Smooth muscle cell (in vitro differentiated cells): ENCODE results near the gene RSPH6A. TPM values are rescaled to one million over a fixed set of nuclear protein-coding genes. Genes with fewer than 3 reads are reported as not detected.

Source experiments
- DNase-seq: peaks from one replicate; lab custom pipeline; 2025; ENCODE audit not compliant: unreplicated experiment; lab: John Stamatoyannopoulos, UW
- H2AFZ ChIP-seq: fragments of 200-600 bp; sonication (generic); 2 replicates; pipeline ENCODE4 v1.6.0; 2016; ENCODE audit warnings: antibody characterized with exemption, low read depth, mild to moderate bottlenecking
- H3F3A ChIP-seq: fragments of 200-600 bp; sonication (generic); 2 replicates; pipeline ENCODE4 v1.6.0; 2017; ENCODE audit warnings: antibody characterized with exemption, low read depth
- H3K27ac ChIP-seq: fragments of 200-600 bp; sonication (generic); 2 replicates; pipeline ENCODE4 v1.5.1; 2016; ENCODE audit warnings: low read depth, mild to moderate bottlenecking
- H3K27me3 ChIP-seq: fragments of 200-600 bp; sonication (generic); 2 replicates; pipeline ENCODE4 v1.6.1; 2016; ENCODE audit warnings: low read depth, mild to moderate bottlenecking
- H3K36me3 ChIP-seq: fragments of 200-600 bp; sonication (generic); 2 replicates; pipeline ENCODE4 v1.5.1; 2016; ENCODE audit warnings: low read depth
- H3K4me1 ChIP-seq: fragments of 200-600 bp; sonication (generic); 2 replicates; pipeline ENCODE4 v1.5.1; 2016; ENCODE audit warnings: low read depth
- H3K4me2 ChIP-seq: fragments of 200-600 bp; sonication (generic); 2 replicates; pipeline ENCODE4 v1.6.0; 2016; ENCODE audit warnings: mild to moderate bottlenecking
- H3K4me3 ChIP-seq: fragments of 200-600 bp; sonication (generic); 2 replicates; pipeline ENCODE4 v1.5.1; 2016; ENCODE audit warnings: mild to moderate bottlenecking
- H3K79me2 ChIP-seq: fragments of 200-600 bp; sonication (generic); 2 replicates; pipeline ENCODE4 v1.6.0; 2016; ENCODE audit warnings: low read depth, mild to moderate bottlenecking
- H3K9ac ChIP-seq: fragments of 200-600 bp; sonication (generic); 2 replicates; pipeline ENCODE4 v1.6.0; 2016; ENCODE audit warnings: low read depth
- H3K9me3 ChIP-seq: fragments of 200-600 bp; sonication (generic); replicated peaks from 2 replicates; pipeline ENCODE4 v1.5.1; 2016; ENCODE audit warnings: low read depth
- H4K20me1 ChIP-seq: fragments of 200-600 bp; sonication (generic); 2 replicates; pipeline ENCODE4 v1.6.0; 2016; ENCODE audit warnings: low read depth
- CTCF ChIP-seq: fragments of 200-600 bp; sonication (generic); IDR thresholded peaks from 2 replicates; pipeline ENCODE4 v1.5.1; 2017; ENCODE audit warnings: borderline replicate concordance, mild to moderate bottlenecking, antibody characterized with exemption; ENCODE audit not compliant: insufficient read depth, poor library complexity, severe bottlenecking
- WGBS: methylation state at CpG from one replicate; pipeline ENCODE4 v1.1.7; 2016; ENCODE audit warnings: low lambda C conversion rate; 5-methylcytosine and 5-hydroxymethylcytosine counted together
- polyA plus RNA-seq: library from polyadenylated mRNA; unstranded; fragments of >200 nt; fragmentation: Nextera tagmentation; extraction: Ambion mirVana; gene quantifications from 2 replicates; pipeline ENCODE4 v1.2.1, GENCODE V29; 2016
- total RNA-seq: library from RNA; depleted of rRNA; stranded (reverse); fragments of >200 nt; gene quantifications from 2 replicates; pipeline ENCODE4 v1.2.3, GENCODE V29; 2014

RSPH6A gene
- total and polyA plus RNA-seq, 2 experiments from 2014 or later, result 0.15 TPM; not detected in 1

DNA sequence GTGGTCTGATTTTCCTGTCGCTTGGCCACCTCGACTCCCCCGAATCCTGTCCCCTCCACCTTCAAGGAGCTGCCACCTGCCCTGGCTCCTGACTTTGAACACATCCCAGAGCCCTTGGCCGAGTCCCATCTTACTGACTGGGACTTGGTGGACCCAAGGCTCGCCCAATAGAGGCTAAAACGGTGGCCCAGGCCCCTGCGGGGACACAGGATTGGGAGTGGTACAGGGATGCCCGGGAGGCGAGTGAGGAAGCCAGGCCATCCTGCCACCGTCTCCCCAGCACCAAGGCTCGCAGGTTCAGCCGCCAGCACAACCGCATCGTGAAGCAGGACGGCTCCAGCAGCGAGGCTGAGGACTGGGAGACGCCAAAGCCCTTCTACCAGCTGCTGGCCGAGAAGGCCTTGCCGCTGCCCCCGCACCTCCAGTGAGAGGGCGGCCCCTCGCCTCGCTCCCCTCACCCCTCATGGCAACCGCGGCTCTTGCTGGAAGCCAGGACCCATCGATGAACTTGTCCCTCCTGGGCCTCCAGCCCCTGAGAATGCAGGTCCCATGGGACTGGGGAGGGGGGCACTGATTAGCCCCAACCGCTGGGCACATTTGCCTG, 51.3 kb downstream of the RSPH6A start:
- DNase-seq, result no peak
- Histone ChIP-seq H3K79me2 (peaks cover 16% of the 10 kb centered on the region), H2AFZ (no peak overlapping the region), H3K27me3 (no peaks in the 10 kb centered on the region), H3F3A (no peaks in the 10 kb centered on the region), H3K9ac (no peak overlapping the region), H3K27ac (no peak overlapping the region), H3K4me1 (peaks cover 22% of the 10 kb centered on the region), H3K9me3 (no peaks in the 10 kb centered on the region), H3K4me2 (no peak overlapping the region), H3K36me3 (no peaks in the 10 kb centered on the region), H3K4me3 (no peak overlapping the region), H4K20me1 (no peaks in the 10 kb centered on the region)
- TF ChIP-seq CTCF, result no peak
- WGBS, result 77% methylated on average over 27 of the region's 27 CpGs

DNA sequence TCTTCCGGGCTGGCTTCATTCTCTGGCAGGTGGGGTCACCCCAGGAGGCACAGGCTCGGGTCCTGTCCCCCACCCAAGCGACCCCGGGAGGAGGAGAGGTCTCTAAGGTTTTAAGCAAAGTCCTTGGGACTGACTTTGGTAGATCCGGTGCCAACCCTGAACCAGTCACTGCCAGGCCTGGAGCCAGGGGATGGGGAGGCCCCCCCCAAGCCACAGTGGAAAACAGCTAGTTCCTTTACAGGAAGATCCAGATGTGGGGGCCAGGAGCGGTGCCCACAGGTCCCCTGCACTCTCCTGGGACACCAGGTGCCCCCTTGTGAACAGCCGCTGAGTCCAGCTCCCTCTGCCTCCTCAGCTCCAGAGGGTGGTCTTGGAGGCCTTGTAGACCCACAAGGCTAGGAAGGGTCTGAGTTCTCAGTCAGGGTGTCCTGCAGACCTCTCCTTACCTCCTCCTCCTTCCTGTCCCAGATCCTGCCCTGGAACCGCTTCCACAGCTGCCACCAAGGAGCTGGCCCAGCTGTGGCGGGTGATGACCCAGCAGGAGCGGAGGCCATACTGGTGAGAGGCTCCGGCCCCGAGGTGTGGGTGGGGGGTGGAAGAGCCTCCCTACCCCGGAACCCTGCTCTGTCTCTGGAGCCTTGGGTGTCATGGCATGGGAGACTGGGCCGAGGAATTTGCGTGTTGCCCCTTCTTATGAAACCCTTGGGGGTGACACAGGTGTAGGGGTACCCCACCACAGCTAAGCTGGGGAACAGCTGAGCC, 52.1 kb downstream of the RSPH6A start:
- H3F3A ChIP-seq, result no peaks in the 10 kb centered on the region
- no peak for TF ChIP-seq CTCF
- H3K9ac ChIP-seq, result no peak overlapping the region
- no peak overlapping the region for H3K27ac ChIP-seq
- H3K4me3 ChIP-seq, result no peak overlapping the region
- no peaks in the 10 kb centered on the region for H3K9me3 ChIP-seq
- 92% methylated on average over 15 of the region's 15 CpGs for WGBS
- H2AFZ ChIP-seq, result no peak overlapping the region
- H3K4me1 ChIP-seq, result peaks cover 22% of the 10 kb centered on the region
- peaks cover 16% of the 10 kb centered on the region for H3K79me2 ChIP-seq
- H3K27me3 ChIP-seq, result no peaks in the 10 kb centered on the region
- DNase-seq, result no peak
- no peak overlapping the region for H3K4me2 ChIP-seq
- no peaks in the 10 kb centered on the region for H4K20me1 ChIP-seq
- H3K36me3 ChIP-seq, result no peaks in the 10 kb centered on the region

DNA sequence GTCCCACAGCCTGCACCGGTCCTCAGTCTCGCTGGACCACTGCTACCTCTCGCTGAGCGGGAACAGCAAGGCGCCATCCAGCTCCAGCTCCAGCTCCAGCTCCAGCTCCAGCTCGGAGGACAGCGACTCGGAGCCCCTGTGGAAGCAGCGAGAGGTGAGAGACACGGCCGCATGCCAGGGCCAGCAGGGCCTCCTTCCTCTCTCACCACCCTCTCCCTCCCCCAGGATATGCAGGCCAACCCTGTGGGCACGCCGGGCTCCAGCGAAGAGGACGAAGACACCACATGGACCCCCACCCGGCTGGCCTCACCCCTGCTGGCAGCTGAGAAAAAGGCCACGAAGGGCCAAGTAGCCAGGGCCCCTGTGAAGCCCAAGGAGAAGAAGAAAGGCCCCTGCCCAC, 53.4 kb downstream of the RSPH6A start:
- Histone ChIP-seq H3K27ac (no peak overlapping the region), H3K4me3 (no peak overlapping the region), H2AFZ (no peak overlapping the region), H4K20me1 (no peaks in the 10 kb centered on the region), H3K36me3 (no peaks in the 10 kb centered on the region), H3F3A (no peaks in the 10 kb centered on the region), H3K4me2 (no peak overlapping the region), H3K4me1 (peaks cover 17% of the 10 kb centered on the region), H3K79me2 (peaks cover 10% of the 10 kb centered on the region), H3K9ac (no peak overlapping the region), H3K27me3 (no peaks in the 10 kb centered on the region), H3K9me3 (no peaks in the 10 kb centered on the region)
- DNase-seq, result no peak
- WGBS, result 81% methylated on average over 17 of the region's 17 CpGs
- no peak for TF ChIP-seq CTCF
